ENCODE results near the gene TMEM53.

- TF ChIP-seq POLR2AphosphoS5 (IDR thresholded peaks at IDR 0.05; ENCODE audit: low read depth, low read length) (no peak), POLR2A (IDR thresholded peaks at IDR 0.05; ENCODE audit: low read depth, low read length) (no peak), TAF1 (IDR thresholded peaks at IDR 0.05; ENCODE audit: borderline replicate concordance, low read depth, low read length) (no peak)
Measured at GRCh38 chr1:44678626-44679025, 4.3 kb upstream of the TMEM53 start.

Measured in GM12892 (cell line).